GM21526 (cell line): ENCODE results near the gene NPVF.

Experiments
- ATAC-seq: cut with Tn5 transposase; IDR thresholded peaks from one replicate; pipeline ENCODE4 v1.9.1; 2021; ENCODE audit warnings: moderate library complexity; ENCODE audit not compliant: unreplicated experiment, low FRiP score

NPVF gene

GRCh38 chr7:25179325-25179724 lies 49.0 kb downstream of the NPVF start:
- no peak for ATAC-seq
